GM21381 (cell line): Measurements from ENCODE around the gene TECPR2.

Experiments used
- ATAC-seq: cut with Tn5 transposase; IDR thresholded peaks from one replicate; pipeline ENCODE4 v1.9.1; 2021; ENCODE audit warnings: mild to moderate bottlenecking, moderate library complexity; ENCODE audit not compliant: unreplicated experiment

TECPR2 gene

DNA sequence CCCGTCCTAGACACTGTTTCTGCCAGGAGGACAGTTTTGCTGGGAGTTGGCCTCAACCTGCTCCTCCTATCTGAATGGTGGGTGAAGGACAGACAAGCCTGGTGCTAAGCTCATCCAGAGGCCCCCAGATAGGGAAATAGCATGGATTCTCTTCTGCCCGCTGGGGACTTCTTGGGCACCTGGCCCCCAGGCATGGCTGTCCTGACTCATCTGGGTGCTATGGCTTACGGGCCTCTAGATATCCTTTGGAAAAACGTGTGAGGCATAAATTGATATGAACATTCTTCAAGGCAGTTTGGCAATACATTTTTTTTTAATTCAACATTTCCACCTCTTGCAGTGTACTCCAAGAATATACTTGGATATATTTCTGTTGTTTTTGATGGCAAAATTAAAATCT is 8.6 kb downstream of the TECPR2 start:
- no peak for ATAC-seq

DNA sequence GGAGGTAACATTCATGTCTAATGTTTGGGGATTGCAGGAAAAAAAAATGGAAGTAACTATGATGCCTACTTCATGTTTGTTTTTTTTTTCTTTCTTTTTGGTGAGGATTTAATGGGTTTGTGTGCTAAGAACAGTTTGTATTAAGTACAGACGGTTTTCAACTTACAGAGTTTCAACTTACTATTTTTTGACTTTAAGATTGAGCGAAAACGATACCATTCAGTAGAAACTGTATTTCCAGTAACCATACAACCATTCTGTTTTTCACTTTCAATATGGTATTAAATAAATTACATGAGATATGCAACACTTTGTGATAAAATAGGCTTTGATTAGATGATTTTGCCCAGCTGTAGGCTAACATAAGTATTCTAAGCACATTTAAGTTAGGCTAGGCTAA is 10.4 kb downstream of the TECPR2 start:
- ATAC-seq: no peak

DNA sequence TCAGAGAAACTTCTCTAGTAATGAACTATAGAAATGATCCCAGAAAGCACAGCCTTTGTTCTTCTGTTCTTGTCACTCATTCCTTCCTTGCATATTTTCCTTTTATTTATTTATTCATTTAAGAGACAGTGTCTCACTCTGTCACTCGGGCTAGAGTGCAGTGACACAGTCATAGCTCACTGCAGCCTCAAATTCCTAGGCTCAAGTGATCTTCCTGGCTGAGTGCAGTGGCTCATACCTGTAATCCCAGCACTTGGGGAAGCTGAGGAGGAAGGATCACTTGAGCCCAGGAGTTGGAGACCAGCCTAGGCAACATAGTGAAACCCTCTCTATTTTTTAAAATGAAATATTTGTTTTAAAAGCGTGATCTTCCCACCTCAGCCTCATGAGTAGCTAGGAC is 11.5 kb downstream of the TECPR2 start:
- no peak for ATAC-seq

DNA sequence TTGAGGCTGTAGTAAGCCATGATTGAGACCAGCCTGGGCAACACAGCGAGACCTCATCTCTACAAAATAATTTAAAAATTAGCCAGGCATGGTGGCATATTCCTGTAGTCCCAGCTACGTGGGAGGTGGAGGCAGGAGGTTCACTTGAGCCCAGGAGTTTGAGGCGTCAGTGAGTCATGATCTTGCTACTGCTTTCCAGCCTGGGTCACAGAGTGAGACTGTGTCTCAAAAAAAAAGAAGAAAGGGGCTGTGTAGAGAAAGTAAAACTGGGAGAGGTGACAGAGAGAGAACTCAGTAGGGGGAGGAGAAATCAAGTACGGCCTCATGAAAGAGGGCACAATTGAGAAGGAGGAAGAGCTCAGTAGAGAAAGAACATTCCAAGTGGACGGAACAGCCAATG is 12.4 kb downstream of the TECPR2 start:
- no peak for ATAC-seq

DNA sequence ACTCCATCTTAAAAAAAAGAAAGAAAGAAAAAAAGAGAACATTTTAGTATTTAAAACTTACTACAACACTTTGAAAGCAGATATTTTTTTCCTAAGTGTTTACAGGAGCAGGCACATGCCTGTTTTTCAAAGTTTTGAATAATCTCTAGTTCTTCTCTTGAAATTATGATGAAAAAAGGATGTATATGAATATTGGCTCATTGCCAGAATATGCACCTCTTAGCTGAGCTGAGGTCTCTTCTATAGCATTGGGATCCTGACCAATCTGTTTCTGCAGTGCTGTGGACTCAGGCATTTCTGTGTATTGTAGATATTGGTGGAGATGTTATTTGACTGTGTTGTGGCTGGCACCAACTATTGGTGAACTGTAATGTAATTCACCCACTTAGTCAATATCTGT is 15.0 kb downstream of the TECPR2 start:
- no peak for ATAC-seq

GRCh38 chr14:102378830-102379229 is 16.1 kb downstream of the TECPR2 start:
- no peak for ATAC-seq

- no peak for ATAC-seq
Observed at GRCh38 chr14:102387086-102387485, 24.3 kb downstream of the TECPR2 start.

DNA sequence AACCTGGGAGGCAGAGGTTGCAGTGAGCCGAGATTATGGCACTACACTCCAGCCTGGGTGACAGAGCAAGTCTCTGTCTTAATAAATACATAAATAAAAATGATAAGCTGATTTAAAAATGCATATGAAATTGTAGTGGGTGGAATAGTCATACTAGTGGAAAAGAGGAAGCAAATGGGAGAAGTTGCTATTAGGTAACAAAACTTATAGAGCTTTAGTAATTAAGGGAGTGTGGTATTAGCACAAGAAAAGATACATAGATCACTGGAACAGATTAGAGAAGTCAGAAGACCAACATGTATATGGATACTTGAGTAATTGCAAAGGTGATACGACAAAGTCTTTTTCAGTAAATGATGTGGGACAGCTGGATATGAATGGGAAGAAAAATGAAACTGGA is 26.5 kb downstream of the TECPR2 start:
- ATAC-seq: no peak

DNA sequence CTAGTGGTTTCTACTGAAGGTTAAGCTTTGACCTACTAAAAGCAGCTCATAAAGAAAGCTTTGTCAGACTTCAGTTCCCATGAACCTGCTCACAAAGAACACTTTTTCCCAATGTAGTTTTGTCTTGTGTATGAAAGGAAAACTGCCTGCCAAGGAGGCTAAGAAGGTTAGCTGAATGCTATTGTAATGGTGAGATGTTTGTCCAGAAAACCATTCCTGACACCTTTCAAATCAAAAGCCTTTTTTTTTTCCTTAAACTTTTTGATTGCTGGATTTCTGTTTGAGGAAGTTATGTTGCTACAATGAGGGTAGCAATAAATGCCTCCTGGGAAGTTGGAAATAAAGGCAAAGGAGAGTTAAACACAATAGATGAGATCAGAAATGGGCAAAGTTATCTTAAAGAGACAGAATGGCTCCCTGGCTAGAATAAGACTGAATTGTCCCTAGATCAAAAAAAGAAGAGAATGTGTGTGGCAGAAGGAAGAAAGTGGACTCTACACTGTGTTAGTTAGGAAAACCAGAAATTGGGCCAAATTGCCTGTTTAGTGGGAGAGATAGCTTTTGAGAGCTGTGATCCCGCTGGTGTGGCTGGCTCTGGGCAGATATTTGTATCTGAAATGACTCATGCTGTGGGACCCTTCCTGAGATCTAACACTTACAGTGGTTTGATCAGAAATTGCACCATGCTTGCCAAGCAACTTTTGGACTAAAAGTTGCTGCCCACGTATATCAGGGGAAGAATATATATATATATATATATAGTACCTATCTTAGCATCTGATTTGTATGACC is 27.5 kb downstream of the TECPR2 start:
- ATAC-seq: no peak

DNA sequence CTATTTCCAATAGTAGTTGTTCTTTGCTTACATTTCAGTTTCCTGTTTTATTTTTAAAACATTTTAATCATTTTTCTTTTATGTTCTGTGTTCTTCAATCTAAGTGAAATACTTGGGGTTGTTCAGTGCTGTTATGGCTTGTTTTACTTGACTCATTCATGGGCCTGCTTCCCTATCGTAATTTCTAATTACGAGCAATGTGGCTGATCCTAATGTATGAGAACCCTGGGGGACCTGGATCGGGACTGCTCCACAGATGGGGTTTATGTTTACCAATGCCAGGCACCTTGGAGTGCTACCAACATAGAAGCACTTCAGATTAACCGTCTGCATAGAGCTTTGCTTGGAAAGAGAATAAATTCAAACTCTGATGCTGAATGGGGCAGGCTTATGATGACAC is 29.8 kb downstream of the TECPR2 start:
- no peak for ATAC-seq

DNA sequence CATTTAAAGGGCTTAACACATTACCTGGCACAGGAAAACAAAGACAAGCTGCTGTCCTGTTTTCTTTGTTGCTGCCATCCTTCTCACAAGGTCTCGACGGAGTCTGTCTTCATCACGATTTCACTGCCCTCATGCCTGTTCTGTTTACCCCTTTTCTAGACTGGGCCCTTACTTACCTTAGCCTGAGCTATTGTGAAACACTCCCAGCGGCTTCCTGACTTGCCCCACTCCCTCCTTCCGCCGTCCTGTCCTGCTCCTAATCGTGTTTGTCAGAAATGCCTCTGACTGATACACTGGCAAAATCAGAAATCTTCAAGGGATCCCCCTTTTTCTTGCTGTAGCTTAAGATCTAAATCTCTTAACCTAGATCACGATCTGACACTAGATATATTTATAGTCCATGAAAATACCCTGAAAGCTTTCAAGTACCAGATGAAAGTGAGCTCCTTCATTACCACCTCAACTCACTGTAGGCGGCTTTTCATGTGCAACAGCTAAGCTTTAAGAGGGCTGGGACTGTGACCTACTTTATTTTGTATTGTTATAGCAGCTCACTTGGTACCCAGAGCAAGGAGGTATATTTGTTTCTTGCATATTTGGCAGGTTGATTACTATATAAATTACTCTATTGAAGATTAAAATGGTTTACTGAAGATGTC is 32.1 kb downstream of the TECPR2 start:
- no peak for ATAC-seq

DNA sequence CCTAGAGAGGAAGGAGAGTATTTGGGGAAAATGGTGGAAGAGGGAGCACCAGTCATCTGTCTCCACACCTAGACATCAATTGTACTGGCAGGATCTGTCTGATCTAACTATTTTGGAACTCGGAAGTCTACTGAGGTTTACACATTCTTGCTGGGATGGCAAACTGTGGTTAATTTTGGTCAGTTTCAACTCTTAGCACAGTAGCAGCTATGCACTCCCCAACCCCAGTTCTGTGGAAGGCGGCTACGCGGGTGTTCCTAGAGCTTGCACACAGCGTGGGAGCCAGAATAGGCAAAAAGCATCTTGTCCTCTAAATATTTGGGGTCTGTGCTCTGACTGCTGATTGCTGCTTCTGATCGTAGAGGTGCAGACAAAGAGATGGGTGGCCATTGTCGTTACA is 33.8 kb downstream of the TECPR2 start:
- no peak for ATAC-seq

- ATAC-seq: no peak
Observed at GRCh38 chr14:102403028-102403427, 40.3 kb downstream of the TECPR2 start.

DNA sequence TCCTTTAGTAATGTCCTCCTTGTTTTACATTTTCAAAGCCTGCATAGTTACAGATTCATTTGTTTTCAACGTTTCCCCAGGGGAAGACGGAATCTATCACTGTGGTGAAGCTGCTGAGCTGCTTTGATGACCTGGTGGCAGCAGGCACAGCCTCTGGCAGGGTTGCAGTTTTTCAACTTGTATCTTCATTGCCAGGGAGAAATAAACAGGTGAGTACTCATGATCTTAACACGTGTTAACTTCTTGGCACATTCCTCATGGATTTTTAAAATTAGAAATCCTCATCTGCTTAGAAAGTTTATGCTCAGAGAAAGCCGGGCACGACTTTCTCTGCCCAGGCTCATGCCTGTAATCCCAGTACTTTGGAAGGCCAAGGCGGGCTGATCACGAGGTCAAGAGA is 44.5 kb downstream of the TECPR2 start:
- ATAC-seq: no peak

DNA sequence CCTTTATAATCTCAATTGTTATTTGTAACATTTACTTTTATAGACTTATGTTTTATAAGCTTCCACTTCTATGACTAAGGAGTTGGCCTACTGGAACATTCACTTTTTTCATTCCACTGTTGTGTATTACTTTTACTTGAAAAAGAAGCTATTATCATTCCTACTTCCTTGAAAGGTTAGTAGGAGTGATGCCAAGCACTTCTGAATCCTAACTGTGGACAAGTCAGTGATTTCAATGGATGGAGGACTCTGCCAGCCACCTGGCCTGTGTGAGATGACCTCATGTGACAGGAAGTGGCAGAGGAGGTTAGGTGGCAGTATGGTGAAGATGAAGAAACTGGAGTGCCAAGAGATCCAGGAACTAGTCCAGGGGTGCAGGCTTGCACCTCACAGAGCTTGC is 46.0 kb downstream of the TECPR2 start:
- no peak for ATAC-seq

- no peak for ATAC-seq
Observed at GRCh38 chr14:102415671-102416070, 52.9 kb downstream of the TECPR2 start.

DNA sequence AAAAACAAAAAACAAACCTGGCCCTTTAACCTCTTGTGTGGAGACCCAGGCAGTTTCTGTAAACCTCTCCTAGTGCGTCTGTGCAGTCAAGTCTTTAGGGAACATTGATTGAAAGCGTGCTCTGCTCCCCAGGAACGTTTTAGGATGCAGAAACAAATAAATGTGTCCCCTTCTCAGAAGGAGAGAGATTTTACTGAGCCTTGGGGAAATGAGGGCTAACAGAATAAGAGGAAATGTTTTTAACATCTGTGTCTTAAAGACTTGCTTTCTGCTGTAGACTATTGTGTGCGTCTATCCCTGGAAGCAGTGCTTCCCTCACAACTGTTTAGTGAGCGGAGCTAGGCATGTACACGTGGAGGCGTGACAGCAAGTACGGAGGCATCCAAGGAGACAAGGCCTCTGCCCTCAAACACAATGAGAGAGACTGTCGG is 54.3 kb downstream of the TECPR2 start:
- no peak for ATAC-seq

- ATAC-seq: no peak
Observed at GRCh38 chr14:102417646-102418045, 54.9 kb downstream of the TECPR2 start.

GRCh38 chr14:102418169-102418852 is 55.6 kb downstream of the TECPR2 start:
- ATAC-seq: no peak

DNA sequence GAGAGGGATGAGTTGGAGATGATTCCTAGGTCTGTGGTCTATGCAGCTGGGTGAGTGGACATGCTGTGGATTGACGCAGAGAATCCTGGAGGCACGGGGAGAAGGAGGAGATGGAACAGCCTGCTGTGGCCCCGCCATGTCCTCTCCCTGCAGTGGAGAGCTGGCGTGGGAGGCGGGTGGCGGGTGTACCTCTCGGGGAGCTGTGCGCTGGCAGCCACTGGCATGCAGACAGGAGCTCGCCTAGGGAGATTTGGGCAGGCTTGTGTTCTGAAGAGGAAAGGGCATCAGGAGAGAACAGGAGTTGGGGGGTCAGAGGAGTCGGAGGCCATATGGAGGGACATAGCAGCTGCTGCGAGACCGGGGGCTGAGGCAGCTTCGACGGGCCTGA is 56.1 kb downstream of the TECPR2 start:
- ATAC-seq: no peak

- ATAC-seq: no peak
Observed at GRCh38 chr14:102419276-102419675, 56.5 kb downstream of the TECPR2 start.

GRCh38 chr14:102419716-102420115 is 57.0 kb downstream of the TECPR2 start:
- ATAC-seq: no peak
